Heart left ventricle (tissue), 16 donors: ENCODE results near the gene IMPG2. TPM values are rescaled to one million over a fixed set of nuclear protein-coding genes. Genes with fewer than 3 reads are reported as not detected.
"Not testable (repeated sequence)": the region's sequence is repeated elsewhere in the genome, so short reads cannot be mapped to it uniquely, and the experiment has no call there.

ENCODE experiments used
- ATAC-seq, 4 donors: fragments of 200-7000 bp; cut with Tn5 transposase; one replicate each; pipeline ENCODE4 v1.9.1; 2020 to 2022; ENCODE audit warnings: moderate library complexity in 4 of 4, mild to moderate bottlenecking in 3 of 4, moderate number of reproducible peaks in 1 of 4
- DNase-seq, 5 donors: peaks; one replicate each; pipeline ENCODE4 v3.0.0-alpha.2; 2020
- H3K27ac ChIP-seq, 12 donors: fragments of 200-600 bp; sonication (generic) in 4 of 12; one replicate each; pipeline versions ENCODE4 v1.5.0 to v1.8.0; 2016 to 2022; ENCODE audit warnings: mild to moderate bottlenecking in 2 of 12
- H3K27me3 ChIP-seq, 9 donors: fragments of 200-600 bp; sonication (generic) in 2 of 9; one replicate each; pipeline versions ENCODE4 v1.5.1 to v1.8.0; 2016 to 2022; ENCODE audit warnings: mild to moderate bottlenecking in 3 of 9
- H3K36me3 ChIP-seq, 9 donors: fragments of 200-600 bp; sonication (generic) in 2 of 9; one replicate each; pipeline versions ENCODE4 v1.5.0 to v1.8.0; 2018 to 2022; ENCODE audit warnings: mild to moderate bottlenecking in 2 of 9
- H3K4me1 ChIP-seq, 12 donors: fragments of 200-600 bp; sonication (generic) in 4 of 12; one replicate each; pipeline versions ENCODE4 v1.5.0 to v1.8.0; 2016 to 2022; ENCODE audit warnings: mild to moderate bottlenecking in 3 of 12
- H3K4me3 ChIP-seq, 12 donors: fragments of 200-600 bp; sonication (generic) in 4 of 12; one replicate each; pipeline versions ENCODE4 v1.5.0 to v1.8.0; 2017 to 2022; ENCODE audit warnings: mild to moderate bottlenecking in 9 of 12, moderate library complexity in 4 of 12
- H3K9me3 ChIP-seq, 12 donors: fragments of 200-600 bp; sonication (generic) in 4 of 12; one replicate each; pipeline versions ENCODE4 v1.5.0 to v1.8.0; 2016 to 2022; ENCODE audit warnings: mild to moderate bottlenecking in 1 of 12
- CTCF ChIP-seq, 12 donors: fragments of 200-600 bp; sonication (generic) in 4 of 12; IDR thresholded peaks; one replicate each; pipeline versions ENCODE4 v1.5.0 to v1.8.0; 2018 to 2022; ENCODE audit warnings: antibody characterized with exemption in 12 of 12, mild to moderate bottlenecking in 5 of 12
- POLR2A ChIP-seq, 2 donors: fragments of 450-650 bp; IDR thresholded peaks; one replicate each; pipeline ENCODE4 v1.6.1; 2017; ENCODE audit warnings: antibody characterized with exemption in 2 of 2, mild to moderate bottlenecking in 2 of 2, moderate library complexity in 2 of 2
- WGBS, 4 donors: extraction: QIAGEN DNeasy Blood & Tissue Kit in 2 of 4; methylation state at CpG; one replicate each; pipeline versions ENCODE4 v1.1.5 to v1.1.7; 2013 to 2018; 5-methylcytosine and 5-hydroxymethylcytosine counted together
- intact Hi-C, 10 donors: fragments of 100-400 bp; cut with DNase I; formaldehyde crosslinking; loops; one replicate each; pipeline versions ENCODE4 v1.11.1 to v1.14.2; 2022
- polyA plus RNA-seq, 2 donors: library from polyadenylated mRNA; stranded (reverse); fragments of 200-250 nt; gene quantifications; one replicate each; pipeline ENCODE4 v1.2.3, GENCODE V29; 2013
- total RNA-seq, 9 donors: library from RNA; depleted of rRNA in 2 of 9; stranded (reverse); fragments of >200 nt in 2 of 9; fragmentation: NEBNext Ultra II Directional in 3 of 9; extraction: Animal tissue kit (Norgen Biotek cat#: 25700) in 3 of 9; gene quantifications; one replicate each; pipeline versions ENCODE4 v1.1.0 to v1.2.4, GENCODE V29; 2016 to 2023
- donor health status: ischemic (EF 13 %, LVEDD 7.1; RV severe dilation, severe dysfunction).
- donor health status: healthy with polysubstance abuse.
- donor health status: DM: no; HTN: yes; CAD: no.
- donor health status: DM: no; HTN: no; CAD: no.
- donor health status: ischemic (EF 25% LVEDD 6.9; RV normal size, moderate dysfunction).
- donor health status: ischemic (EF 25% LVEDD 5.7; RV mildly dilated, moderate dysfunction).
- donor health status: healthy.
- donor health status: DM: yes; HTN: yes; CAD: no.
- donor health status: ischemic (EF 35%, LVEDD 5.7; RV mildly dilated, moderate dysfunction).
- donor health status: nonischemic (EF 11% LVEDD 7.7; RV severe dilation, severe dysfunction).
- donor health status: DM: yes; HTN: yes; CAD: no.
- donor health status: PGD.
- donor health status: ischemic (EF 29% LVEDD 5.4; RV normal size, mild dysfunction).
- donor health status: nonischemic (EF 23%, LVEDD 6.1; RV moderate dilation, normal function).

IMPG2 gene
- total and polyA plus RNA-seq, 11 donors, result 0.06 to 0.41 (median 0.19) TPM; not detected in 1

- Histone ChIP-seq H3K27ac (no peak overlapping the region), H3K4me3 (no peak overlapping the region), H3K9me3 (peaks cover 0 to 18% (median 6%) of the 10 kb centered on the region in 12 donors), H3K4me1 (peaks cover 0 to 6% (median 0%) of the 10 kb centered on the region in 12 donors), H3K36me3 (no peaks in the 10 kb centered on the region), H3K27me3 (no peaks in the 10 kb centered on the region)
- WGBS, 4 donors, result 90 to 95% (median 93%) methylated on average over 2 of the region's 2 CpGs
- intact Hi-C loops, result no loop called here
- TF ChIP-seq POLR2A (IDR thresholded peaks at IDR 0.05) (no peak), CTCF (IDR thresholded peaks at IDR 0.05) (no peak)
- DNase-seq, result no peak
- ATAC-seq, result no peak
Measured at GRCh38 chr3:101312545-101312944, 7.8 kb downstream of the IMPG2 start.

GRCh38 chr3:101311676-101312075, 8.7 kb downstream of the IMPG2 start:
- DNase-seq (no peak), ATAC-seq (no peak)
- Histone ChIP-seq H3K27me3 (no peaks in the 10 kb centered on the region), H3K4me1 (peaks cover 0 to 6% (median 0%) of the 10 kb centered on the region in 12 donors), H3K36me3 (no peaks in the 10 kb centered on the region), H3K4me3 (no peak overlapping the region), H3K9me3 (peaks cover 0 to 20% (median 6%) of the 10 kb centered on the region in 12 donors), H3K27ac (no peak overlapping the region)
- WGBS, 4 donors, result 55 to 60% (median 59%) methylated on average over 2 of the region's 2 CpGs
- intact Hi-C loops, result no loop called here
- TF ChIP-seq POLR2A (IDR thresholded peaks at IDR 0.05), result no peak
- TF ChIP-seq CTCF (IDR thresholded peaks at IDR 0.05), result no peak

- H3K4me3 ChIP-seq, result no peak overlapping the region
- intact Hi-C loops, result no loop called here
Measured at GRCh38 chr3:101310978-101311375, 9.4 kb downstream of the IMPG2 start.

GRCh38 chr3:101308147-101308772, 12.1 kb downstream of the IMPG2 start:
- H3K27ac ChIP-seq, H3K27me3 ChIP-seq, H3K36me3 ChIP-seq, ATAC-seq, H3K4me1 ChIP-seq, H3K4me3 ChIP-seq, intact Hi-C loops, DNase-seq: not testable (repeated sequence)
- H3K9me3 ChIP-seq, result peaks cover 0 to 20% (median 6%) of the 10 kb centered on the region in 12 donors

More at GRCh38 chr3:101310978-101311375, 9.4 kb downstream of the IMPG2 start:
- TF ChIP-seq CTCF (IDR thresholded peaks at IDR 0.05) (no peak), POLR2A (IDR thresholded peaks at IDR 0.05) (no peak)
- DNase-seq (no peak), ATAC-seq (no peak)
- no peak overlapping the region for H3K27ac ChIP-seq
- peaks cover 0 to 20% (median 6%) of the 10 kb centered on the region in 12 donors for H3K9me3 ChIP-seq
- H3K27me3 ChIP-seq, result no peaks in the 10 kb centered on the region
- peaks cover 0 to 6% (median 0%) of the 10 kb centered on the region in 12 donors for H3K4me1 ChIP-seq
- H3K36me3 ChIP-seq, result no peaks in the 10 kb centered on the region

GRCh38 chr3:101303836-101304235, 16.5 kb downstream of the IMPG2 start:
- Histone ChIP-seq H3K27ac (no peak overlapping the region), H3K4me3 (no peak overlapping the region), H3K36me3 (no peaks in the 10 kb centered on the region), H3K4me1 (no peaks in the 10 kb centered on the region), H3K27me3 (no peaks in the 10 kb centered on the region), H3K9me3 (peaks cover 0 to 16% (median 6%) of the 10 kb centered on the region in 12 donors)
- no peak for ATAC-seq
- TF ChIP-seq CTCF (IDR thresholded peaks at IDR 0.05) (no peak), POLR2A (IDR thresholded peaks at IDR 0.05) (no peak)
- no peak for DNase-seq
- intact Hi-C loops, result no loop called here
